Duodenal mucosa (tissue), 2 donors: ENCODE results near the gene INHBA.

Experiments
- H3K27ac ChIP-seq: one replicate; pipeline ENCODE4 v1.7.0; 2013; ENCODE audit warnings: low read depth, low read length
- H3K27me3 ChIP-seq, 2 donors: one replicate each; pipeline ENCODE4 v1.7.0; 2013; ENCODE audit warnings: low read length in 2 of 2, control low read depth in 1 of 2; ENCODE audit not compliant: insufficient read depth in 2 of 2, control insufficient read depth in 1 of 2
- H3K36me3 ChIP-seq, 2 donors: one replicate each; pipeline ENCODE4 v1.7.0; 2013; ENCODE audit warnings: low read length in 2 of 2, control low read depth in 1 of 2; ENCODE audit not compliant: insufficient read depth in 2 of 2, control insufficient read depth in 1 of 2
- H3K4me1 ChIP-seq, 2 donors: one replicate each; pipeline ENCODE4 v1.7.0; 2013; ENCODE audit warnings: low read length in 2 of 2, control low read depth in 1 of 2; ENCODE audit not compliant: insufficient read depth in 2 of 2, control insufficient read depth in 1 of 2
- H3K4me3 ChIP-seq, 2 donors: one replicate each; pipeline ENCODE4 v1.7.0; 2013; ENCODE audit warnings: low read length in 2 of 2, low read depth in 1 of 2
- H3K9ac ChIP-seq, 2 donors: one replicate each; pipeline ENCODE4 v1.7.0; 2013; ENCODE audit warnings: low read length in 2 of 2, low read depth in 1 of 2
- H3K9me3 ChIP-seq, 2 donors: one replicate each; pipeline ENCODE4 v1.7.0; 2013; ENCODE audit warnings: low read length in 2 of 2, control low read depth in 1 of 2; ENCODE audit not compliant: control insufficient read depth in 1 of 2

Gene INHBA

GRCh38 chr7:41689815-41690214 lies 13.1 kb downstream of the INHBA start:
- H3K4me1 ChIP-seq: peaks cover 3 to 13% of the 10 kb centered on the region in 2 donors
- no peak overlapping the region for H3K9ac ChIP-seq

GRCh38 chr7:41688906-41689305 lies 14.0 kb downstream of the INHBA start:
- Histone ChIP-seq H3K9me3 (no peaks in the 10 kb centered on the region), H3K4me1 (peaks cover 3 to 13% of the 10 kb centered on the region in 2 donors), H3K36me3 (no peaks in the 10 kb centered on the region), H3K4me3 (no peak overlapping the region), H3K27me3 (no peaks in the 10 kb centered on the region), H3K27ac (no peak overlapping the region), H3K9ac (no peak overlapping the region)

More at GRCh38 chr7:41689815-41690214, 13.1 kb downstream of the INHBA start:
- Histone ChIP-seq H3K9me3 (no peaks in the 10 kb centered on the region), H3K36me3 (no peaks in the 10 kb centered on the region), H3K27ac (no peak overlapping the region), H3K4me3 (no peak overlapping the region), H3K27me3 (no peaks in the 10 kb centered on the region)

- H3K4me3 ChIP-seq: no peak overlapping the region
- no peaks in the 10 kb centered on the region for H3K36me3 ChIP-seq
- no peak overlapping the region for H3K9ac ChIP-seq
- peaks cover 3 to 13% of the 10 kb centered on the region in 2 donors for H3K4me1 ChIP-seq
- no peak overlapping the region for H3K27ac ChIP-seq
- H3K9me3 ChIP-seq: no peaks in the 10 kb centered on the region
- no peaks in the 10 kb centered on the region for H3K27me3 ChIP-seq
These were observed 14.8 kb downstream of the INHBA start for GRCh38 chr7:41688012-41688625.

- Histone ChIP-seq H3K27me3 (no peaks in the 10 kb centered on the region), H3K4me1 (no peaks in the 10 kb centered on the region), H3K9ac (no peak overlapping the region), H3K9me3 (no peaks in the 10 kb centered on the region), H3K4me3 (no peak overlapping the region), H3K36me3 (no peaks in the 10 kb centered on the region), H3K27ac (no peak overlapping the region)
These were observed 17.2 kb downstream of the INHBA start for GRCh38 chr7:41685684-41686083.

- H3K4me3 ChIP-seq: no peak overlapping the region
- H3K27me3 ChIP-seq: no peaks in the 10 kb centered on the region
- no peak overlapping the region for H3K9ac ChIP-seq
- H3K36me3 ChIP-seq: no peaks in the 10 kb centered on the region
- no peaks in the 10 kb centered on the region for H3K4me1 ChIP-seq
- H3K9me3 ChIP-seq: no peaks in the 10 kb centered on the region
- no peak overlapping the region for H3K27ac ChIP-seq
These were observed 20.5 kb downstream of the INHBA start for GRCh38 chr7:41682422-41682821.

- Histone ChIP-seq H3K9me3 (no peaks in the 10 kb centered on the region), H3K27me3 (no peaks in the 10 kb centered on the region), H3K9ac (no peak overlapping the region), H3K27ac (no peak overlapping the region), H3K4me3 (no peak overlapping the region), H3K4me1 (no peaks in the 10 kb centered on the region), H3K36me3 (no peaks in the 10 kb centered on the region)
These were observed 23.3 kb downstream of the INHBA start for GRCh38 chr7:41679566-41679965.

- no peaks in the 10 kb centered on the region for H3K27me3 ChIP-seq
- no peak overlapping the region for H3K27ac ChIP-seq
- H3K36me3 ChIP-seq: no peaks in the 10 kb centered on the region
- no peak overlapping the region for H3K9ac ChIP-seq
- no peaks in the 10 kb centered on the region for H3K4me1 ChIP-seq
- no peaks in the 10 kb centered on the region for H3K9me3 ChIP-seq
- no peak overlapping the region for H3K4me3 ChIP-seq
These were observed 28.3 kb downstream of the INHBA start for GRCh38 chr7:41674505-41675023.

GRCh38 chr7:41661596-41661995 lies 41.3 kb downstream of the INHBA start:
- H3K27me3 ChIP-seq: no peaks in the 10 kb centered on the region
- no peaks in the 10 kb centered on the region for H3K36me3 ChIP-seq
- no peak overlapping the region for H3K9ac ChIP-seq
- no peak overlapping the region for H3K27ac ChIP-seq
- no peaks in the 10 kb centered on the region for H3K9me3 ChIP-seq
- no peak overlapping the region for H3K4me3 ChIP-seq
- no peaks in the 10 kb centered on the region for H3K4me1 ChIP-seq

- no peaks in the 10 kb centered on the region for H3K4me1 ChIP-seq
These were observed 43.4 kb downstream of the INHBA start for GRCh38 chr7:41659539-41659938.

GRCh38 chr7:41656366-41656765 lies 46.5 kb downstream of the INHBA start:
- H3K9ac ChIP-seq: no peak overlapping the region
- H3K27me3 ChIP-seq: no peaks in the 10 kb centered on the region
- no peaks in the 10 kb centered on the region for H3K36me3 ChIP-seq
- H3K27ac ChIP-seq: no peak overlapping the region
- H3K4me3 ChIP-seq: no peak overlapping the region
- H3K4me1 ChIP-seq: no peaks in the 10 kb centered on the region
- no peaks in the 10 kb centered on the region for H3K9me3 ChIP-seq

More at GRCh38 chr7:41659539-41659938, 43.4 kb downstream of the INHBA start:
- no peak overlapping the region for H3K27ac ChIP-seq
- no peak overlapping the region for H3K4me3 ChIP-seq
- no peaks in the 10 kb centered on the region for H3K9me3 ChIP-seq
- H3K36me3 ChIP-seq: no peaks in the 10 kb centered on the region
- no peaks in the 10 kb centered on the region for H3K27me3 ChIP-seq
- H3K9ac ChIP-seq: no peak overlapping the region
